Left renal pelvis (tissue), 4 donors: ENCODE measurements around the gene NFIC. TPM values are rescaled to one million over a fixed set of nuclear protein-coding genes. Genes with fewer than 3 reads are reported as not detected.
"Not testable (repeated sequence)": the region's sequence is repeated elsewhere in the genome, so short reads cannot be mapped to it uniquely, and the experiment has no call there.

ENCODE experiments used
- DNase-seq, 4 donors: peaks; one replicate each; pipeline ENCODE4 v3.0.0-alpha.2; 2013; ENCODE audit warnings: low read depth in 4 of 4, low spot score in 3 of 4
- polyA plus RNA-seq, 4 donors: library from polyadenylated mRNA; unstranded; fragments of 120-200 nt; gene quantifications; one replicate each; pipeline ENCODE4 v1.2.1, GENCODE V29; 2013; ENCODE audit not compliant: insufficient read length in 4 of 4

NFIC gene
- polyA plus RNA-seq, 4 donors, result 21.7 to 57.6 (median 26.6) TPM

DNA sequence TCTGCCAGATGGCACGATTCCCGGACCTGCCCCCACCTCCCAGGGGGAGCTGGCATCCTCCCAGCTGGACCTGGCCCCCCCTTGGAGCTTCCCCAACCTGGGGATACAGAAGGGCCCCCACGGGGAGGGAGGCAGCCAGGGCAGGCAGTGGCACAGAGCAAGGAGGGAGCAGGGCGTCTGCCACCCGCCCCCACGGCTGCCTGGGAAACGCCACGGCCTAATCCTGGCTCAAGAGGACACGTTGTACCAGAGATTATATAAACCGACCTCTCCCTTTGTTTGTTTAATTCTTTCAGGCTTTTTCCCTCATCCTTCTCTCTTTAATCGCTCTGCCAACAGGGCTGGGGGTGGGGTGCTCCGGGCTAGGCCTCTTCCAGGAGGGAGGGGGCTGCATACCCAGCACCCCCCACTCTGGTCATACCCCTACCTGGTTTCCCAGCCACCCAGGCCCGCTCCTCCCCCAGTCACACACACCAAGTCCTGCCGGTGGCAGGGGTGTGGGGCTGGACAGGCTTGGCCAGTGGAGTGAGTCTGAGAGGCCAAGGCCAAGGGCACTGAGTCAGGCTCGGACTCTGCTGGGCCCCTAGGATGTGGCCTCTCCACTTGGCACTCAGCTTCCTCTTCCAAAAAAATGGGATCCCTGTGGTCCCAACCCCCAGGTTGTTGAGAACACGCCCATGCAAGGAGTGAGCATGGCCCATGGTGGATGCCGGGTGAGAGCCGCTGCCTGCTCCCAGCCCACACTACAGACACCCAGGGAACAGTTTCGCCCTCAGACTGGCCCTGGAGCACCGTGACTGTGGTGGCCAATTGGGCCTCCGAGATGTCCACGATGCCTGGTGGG is 29.5 kb upstream of the NFIC start:
- no peak for DNase-seq

DNA sequence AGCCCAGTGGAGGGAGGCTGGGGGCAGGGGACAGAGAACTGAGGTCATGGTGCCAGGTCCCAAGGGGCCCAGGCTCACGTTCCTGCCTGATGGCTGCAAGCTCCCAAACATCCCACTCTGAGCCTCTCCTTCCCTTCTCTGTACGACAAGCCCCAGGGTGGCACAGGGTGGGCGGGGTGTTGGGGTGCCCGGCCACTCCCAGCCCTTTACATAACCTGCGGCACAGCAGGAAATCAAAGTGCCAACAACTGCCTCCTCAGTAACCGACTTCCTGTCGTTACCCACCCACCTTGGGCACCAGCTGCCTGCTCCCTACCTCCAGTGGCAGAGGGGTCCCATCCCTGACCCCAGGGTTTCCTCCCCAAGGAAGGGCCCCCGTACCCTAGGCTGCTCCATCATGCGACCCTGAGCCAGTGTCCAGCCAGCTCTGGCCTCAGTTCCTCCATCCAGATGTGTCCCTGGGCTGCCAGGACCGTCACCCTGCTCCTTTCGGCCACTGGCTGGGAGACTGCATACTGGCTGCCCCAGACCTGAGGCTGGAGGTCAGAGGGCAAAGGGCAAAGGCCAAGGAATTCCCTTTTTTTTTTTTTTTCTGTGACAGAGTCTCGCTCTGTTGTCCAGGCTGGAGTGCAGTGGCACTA is 27.7 kb upstream of the NFIC start:
- DNase-seq, result no peak

DNA sequence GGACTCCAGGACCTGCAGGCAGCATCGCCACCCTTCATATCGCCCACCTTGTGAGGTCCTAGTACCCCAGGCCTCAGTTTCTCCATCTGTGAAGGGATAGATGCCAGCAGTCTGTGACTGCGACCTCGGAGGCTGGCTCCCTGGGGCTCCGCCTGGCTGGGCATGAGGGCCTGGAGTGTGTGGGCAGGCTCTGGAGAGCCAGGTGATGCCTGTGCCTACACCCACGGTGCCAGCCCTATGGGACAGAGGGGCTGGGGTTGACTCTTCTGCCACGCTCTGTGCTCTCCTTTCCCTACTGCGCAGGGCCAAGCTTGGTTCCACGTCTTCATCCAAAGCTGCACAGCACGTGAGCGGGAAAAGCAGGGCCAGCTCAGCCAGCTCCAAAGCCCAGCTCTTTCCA is 26.0 kb upstream of the NFIC start:
- DNase-seq, result no peak

DNA sequence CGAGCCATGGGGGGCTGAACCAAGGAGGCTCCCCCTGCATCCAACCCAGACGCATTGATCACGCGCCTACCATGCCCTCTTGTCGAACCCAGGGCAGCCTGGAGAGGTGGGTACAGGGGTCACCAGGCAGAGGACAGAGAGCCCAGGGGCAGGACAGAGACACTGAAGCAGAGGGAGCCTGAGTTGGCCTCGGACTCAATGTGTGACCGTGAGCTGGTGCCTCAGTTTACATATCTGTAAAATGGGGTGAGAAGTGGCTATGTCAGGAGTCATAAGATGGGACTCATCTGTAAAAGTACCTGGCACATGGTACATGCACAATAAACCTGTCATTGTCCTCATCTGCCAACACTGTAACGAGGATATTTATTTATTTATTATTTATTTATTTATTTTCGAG is 24.1 kb upstream of the NFIC start:
- no peak for DNase-seq

DNA sequence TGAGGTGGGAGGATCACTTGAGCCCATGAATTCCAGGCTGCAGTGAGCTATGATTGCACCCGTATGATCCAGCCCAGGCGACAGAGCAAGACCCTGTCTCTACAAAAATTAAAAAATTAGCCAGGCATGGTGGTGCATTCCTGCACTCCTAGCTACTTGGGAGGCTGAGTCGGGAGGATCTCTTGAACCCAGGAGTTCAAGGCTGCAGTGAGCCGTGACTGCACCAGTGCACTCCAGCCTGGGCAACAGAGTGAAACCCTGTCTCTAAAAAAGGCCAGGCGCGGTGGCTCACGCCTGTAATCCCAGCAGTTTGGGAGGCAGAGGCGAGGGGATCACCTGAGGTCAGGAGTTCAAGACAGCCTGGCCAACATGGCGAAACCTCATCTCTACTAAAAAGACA is 23.4 kb upstream of the NFIC start:
- DNase-seq, result not testable (repeated sequence)

DNA sequence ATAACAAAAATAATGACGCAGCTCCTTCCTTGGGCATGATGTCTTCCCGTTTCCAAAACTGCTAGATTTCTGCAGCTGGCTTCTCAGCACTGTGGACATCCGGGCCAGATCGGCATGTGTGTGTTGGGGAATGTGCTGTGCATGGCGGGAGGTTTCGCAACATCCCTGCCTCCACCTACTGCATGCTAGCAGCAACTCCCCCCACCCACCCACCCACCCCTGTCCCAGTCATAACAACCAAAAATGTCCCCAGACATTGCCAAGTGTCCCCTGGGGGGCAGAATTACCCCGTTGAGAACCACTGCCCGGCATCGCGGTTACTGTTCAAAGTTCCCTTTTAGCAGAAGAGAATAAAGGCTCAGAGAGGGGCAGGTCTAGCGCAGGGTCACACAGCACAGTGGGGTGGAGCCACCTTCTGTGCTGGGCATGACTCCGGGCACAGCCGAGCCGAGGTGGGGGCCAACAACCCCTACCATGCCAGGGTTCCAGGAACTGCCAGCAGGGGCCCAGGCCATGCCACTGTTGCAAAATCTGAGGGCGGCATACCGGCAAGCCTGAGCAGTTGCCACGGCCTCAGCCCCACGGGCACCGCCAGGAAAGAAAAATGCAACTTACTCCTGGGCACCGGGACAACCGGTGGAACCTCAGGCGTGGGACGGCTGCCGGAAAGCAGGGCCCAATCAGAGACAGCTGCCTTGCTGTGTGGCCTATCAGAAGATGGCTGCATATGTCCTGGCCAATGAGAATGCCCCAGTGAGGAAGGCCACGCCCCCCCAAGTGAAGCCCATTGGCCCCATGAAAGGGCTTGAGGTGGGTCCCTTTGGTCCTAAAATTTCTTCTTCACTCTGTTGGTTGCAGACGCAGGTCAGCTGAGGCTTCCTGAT is 22.5 kb upstream of the NFIC start:
- no peak for DNase-seq

DNA sequence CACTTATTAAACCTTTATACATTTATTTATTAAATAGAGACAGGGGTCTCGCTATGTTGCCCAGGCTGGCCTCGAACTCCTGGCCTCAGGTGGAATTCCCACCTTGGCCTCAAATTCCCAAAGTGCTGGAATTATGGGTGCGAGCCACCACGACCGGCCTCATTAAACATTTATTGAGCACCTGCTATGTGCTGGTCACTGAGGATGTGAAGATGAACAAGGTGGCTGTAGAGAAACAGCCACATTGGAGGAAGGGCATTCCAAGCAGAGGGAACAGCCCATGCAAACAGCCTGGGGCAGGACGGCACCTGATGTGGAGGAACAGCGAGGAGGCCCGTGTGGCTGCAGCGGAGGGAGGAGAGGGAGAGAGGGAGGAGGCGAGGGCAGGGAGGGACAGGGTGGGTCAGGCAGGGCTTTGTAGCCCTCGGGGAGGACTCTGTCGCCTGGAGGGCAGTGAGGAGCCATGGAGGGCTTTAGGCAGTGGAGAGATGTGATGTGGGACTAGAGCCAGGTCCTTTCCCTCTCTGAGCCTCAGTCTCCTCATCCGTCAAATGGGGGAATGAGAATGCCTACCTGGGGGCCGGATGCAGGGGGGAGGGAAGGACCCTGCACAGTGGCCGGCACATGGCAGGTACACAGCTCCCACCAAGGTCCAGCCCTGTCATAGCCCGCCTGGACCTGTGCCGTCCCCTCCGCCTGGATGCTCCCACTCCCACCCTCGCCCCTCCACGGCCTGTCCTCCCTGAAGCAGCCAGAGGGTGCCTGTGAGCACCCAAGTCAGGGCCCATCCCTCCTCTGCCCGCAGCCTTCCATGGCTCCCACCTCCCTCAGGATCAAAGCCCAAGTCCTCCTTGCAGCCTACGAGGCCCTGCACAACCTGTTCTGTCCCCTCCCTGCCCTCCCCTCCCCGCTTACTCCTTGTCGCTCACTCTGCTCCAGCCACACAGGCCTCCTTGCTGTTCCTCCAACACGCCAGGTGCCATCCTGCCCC is 21.5 kb upstream of the NFIC start:
- DNase-seq, result no peak

DNA sequence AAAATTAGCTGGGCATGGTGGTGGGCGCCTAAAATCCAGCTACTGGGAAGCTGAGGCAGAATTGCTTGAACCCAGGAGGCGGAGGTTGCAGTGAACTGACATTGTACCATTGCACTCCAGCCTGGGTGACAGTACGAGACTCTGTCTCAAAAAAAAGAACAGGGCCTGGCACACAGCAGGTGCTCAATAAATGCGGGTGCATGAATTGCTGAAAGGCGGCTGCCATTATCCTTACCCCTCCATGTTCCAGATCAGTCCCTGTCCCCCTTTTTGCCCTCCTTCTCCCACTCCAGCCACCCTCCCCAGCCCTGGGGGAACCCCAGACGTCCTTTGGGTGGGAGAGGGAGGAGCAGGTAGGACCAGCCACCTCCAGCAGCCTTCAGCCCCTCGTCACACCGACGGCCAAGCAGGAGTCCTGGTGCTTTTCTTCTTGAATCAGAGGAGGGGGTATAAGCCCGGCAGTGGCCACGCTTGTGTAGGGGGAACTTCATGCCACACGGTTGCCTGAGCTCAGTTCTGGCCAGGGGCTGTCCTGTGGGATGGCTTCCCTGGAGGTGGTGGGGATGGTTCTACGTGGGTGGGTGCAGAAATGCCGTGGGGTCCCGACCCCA is 20.4 kb upstream of the NFIC start:
- DNase-seq, result no peak

- no peak for DNase-seq
Observed at GRCh38 chr19:3346677-3347353, 19.6 kb upstream of the NFIC start.

DNA sequence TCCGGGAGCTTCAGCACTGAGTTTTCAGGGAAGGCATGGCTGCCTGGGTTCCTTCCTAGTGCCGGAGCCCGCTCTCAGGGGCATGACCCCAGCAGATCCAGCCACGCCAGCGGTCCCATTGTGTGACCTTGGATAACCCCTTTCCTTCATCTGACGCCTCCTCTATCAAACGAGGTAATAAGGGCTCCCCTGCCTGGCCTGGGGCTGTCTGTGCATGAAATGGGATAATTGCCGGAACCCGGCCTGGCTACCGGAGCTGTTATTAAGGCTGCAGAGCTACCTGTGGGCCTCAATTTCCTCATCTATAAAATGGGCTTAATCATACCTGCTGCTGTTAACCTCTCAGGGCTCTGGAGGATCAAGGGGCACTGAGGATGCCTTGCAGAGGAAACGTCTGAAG is 18.3 kb upstream of the NFIC start:
- no peak for DNase-seq

DNA sequence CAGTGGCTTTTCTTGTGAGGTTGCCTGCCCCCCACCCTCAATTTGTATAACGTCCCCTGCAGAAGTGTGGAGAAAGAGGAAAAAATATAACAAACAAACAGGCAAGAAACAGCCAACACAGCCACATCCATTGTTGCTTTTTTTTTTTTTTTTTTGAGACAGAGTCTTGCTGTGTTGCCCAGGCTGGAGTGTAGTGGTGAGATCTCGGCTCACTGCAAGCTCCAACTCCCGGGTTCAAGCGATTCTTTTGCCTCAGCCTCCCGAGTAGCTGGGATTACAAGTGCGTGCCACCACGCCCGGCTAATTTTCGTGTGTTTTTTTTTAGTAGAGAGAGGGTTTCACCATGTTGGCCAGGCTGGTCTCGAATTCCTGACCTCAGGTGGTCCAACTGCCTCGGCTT is 17.9 kb upstream of the NFIC start:
- DNase-seq, result not testable (repeated sequence)

- no peak for DNase-seq
Observed at GRCh38 chr19:3350014-3350663, 16.2 kb upstream of the NFIC start.

DNA sequence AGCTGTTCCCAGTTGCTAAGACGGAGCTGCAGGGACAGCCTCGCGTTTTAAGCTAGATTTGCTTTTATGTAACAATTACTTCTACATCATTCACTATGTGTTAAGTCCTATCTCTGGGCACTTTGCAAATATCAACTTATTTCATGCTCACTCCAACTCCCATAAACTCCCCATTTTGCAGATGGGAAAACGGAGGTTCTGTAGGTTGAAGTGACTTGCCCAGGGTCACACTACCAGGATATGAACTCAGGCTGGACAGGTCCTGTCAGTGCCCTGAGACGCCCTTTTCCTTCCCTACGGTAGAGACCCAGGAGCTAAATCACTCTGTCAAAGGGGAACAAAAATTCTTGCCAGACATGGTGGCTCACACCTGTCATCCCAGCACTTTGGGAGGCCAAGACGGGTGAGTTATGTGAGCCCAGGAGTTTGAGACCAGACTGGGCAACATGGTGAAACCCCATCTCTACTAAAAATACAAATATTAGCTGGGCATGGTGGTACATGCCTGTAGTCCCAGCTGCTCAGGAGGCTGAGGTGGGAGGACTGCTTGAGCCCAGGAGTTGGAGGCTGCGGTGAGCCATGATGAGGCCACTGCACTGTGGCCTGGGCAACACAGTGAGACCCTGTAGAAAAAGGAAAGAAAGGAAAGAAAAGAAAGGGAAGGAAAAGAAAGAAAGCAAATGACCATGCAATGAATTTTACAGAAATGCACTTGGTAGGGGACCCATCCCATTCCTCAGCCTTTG is 14.5 kb upstream of the NFIC start:
- DNase-seq, result no peak

DNA sequence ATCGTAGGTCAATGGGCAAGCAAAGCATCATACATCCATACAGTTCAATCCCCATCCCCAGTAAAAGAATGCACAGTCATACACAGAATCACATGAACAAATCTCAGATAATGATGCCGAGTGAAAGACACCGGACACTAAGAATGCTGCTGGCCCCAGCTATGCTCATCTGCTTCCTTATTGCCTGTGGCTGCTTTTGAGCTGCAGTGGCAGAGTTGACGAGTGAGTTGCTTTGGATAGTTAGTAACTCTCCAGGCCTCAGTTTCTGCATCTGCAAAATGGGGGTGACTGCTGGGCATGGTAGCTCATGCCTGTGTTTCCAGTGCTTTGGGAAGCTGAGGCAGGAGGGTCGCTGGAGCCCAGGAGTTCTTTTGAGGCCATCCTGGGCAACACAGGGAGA is 12.9 kb upstream of the NFIC start:
- DNase-seq, result no peak

DNA sequence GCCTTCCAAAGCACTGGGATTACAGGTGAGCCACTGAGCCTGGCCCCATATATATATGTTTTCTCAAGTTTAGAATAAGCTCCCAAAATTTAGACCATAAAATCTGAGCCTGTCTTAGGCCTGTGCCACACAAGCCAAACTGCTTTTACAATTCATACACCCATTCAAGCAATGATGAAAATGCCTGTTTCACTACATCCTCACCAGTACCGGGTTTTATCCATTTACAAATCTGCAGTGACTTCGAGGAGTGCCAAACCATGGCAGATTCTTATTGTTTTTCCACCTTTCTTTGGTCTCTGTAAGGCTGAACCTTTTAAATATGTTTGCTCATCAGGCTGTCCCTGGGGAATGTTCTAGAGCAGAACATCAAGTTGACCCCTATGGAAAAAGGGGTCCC is 9.6 kb upstream of the NFIC start:
- DNase-seq, result no peak

GRCh38 chr19:3357271-3357991 is 9.0 kb upstream of the NFIC start:
- DNase-seq, result no peak

DNA sequence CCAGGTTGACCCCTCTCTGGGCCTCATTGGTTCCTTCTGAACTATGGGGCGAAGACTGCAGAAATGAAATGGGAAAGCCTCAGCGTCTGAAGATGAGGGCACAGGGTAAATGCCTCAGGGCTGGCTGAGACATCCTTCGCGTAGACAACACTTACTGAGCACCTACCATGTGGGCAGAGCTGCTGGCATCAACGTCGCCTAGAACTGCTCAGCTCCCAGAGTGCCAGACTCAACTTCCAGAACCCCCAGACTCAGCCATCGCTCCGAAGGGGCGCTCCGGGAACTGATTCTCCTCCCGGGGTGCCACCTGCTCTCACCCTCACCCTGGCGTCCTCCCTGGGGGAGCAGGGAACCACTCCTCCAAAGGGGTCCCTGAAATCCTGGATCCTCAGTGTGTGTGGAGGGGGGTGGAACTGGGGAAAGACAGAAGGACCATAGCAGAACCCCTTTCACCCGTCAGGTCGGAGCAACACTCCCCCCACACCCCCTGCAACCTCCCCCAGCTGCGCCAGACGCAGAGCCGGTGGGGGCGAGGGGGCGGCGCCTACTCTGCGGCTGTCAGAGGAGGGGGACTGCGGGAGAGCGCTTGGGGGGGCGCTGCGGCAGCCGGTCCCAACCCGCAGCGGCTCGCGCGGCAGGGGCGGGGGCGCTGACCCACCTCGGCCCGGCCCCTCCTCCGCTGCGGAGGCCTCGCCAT is 8.2 kb upstream of the NFIC start:
- no peak for DNase-seq
